Endodermal cell (in vitro differentiated cells): Measurements from ENCODE around the gene PVALB. TPM values are rescaled to one million over a fixed set of nuclear protein-coding genes. Genes with fewer than 3 reads are reported as not detected.

Source experiments
- DNase-seq: peaks from one replicate; pipeline ENCODE4 v3.0.0-alpha.2; 2017
- H3K27ac ChIP-seq: 2 replicates; pipeline ENCODE4 v1.5.1; 2013; ENCODE audit warnings: mild to moderate bottlenecking, low read depth, low read length, moderate library complexity
- H3K27me3 ChIP-seq: 2 replicates; pipeline ENCODE4 v1.6.1; 2013; ENCODE audit warnings: mild to moderate bottlenecking, low read length, moderate library complexity; ENCODE audit not compliant: insufficient read depth, control insufficient read depth, poor library complexity, severe bottlenecking
- H3K36me3 ChIP-seq: 2 replicates; pipeline ENCODE4 v1.7.0; 2013; ENCODE audit warnings: mild to moderate bottlenecking, low read length, moderate library complexity; ENCODE audit not compliant: control insufficient read depth, insufficient read depth
- H3K4me1 ChIP-seq: one replicate; pipeline ENCODE4 v1.7.0; 2013; ENCODE audit warnings: low read length; ENCODE audit not compliant: control insufficient read depth, insufficient read depth
- H3K4me3 ChIP-seq: 2 replicates; pipeline ENCODE4 v1.5.1; 2013; ENCODE audit warnings: mild to moderate bottlenecking, low read length, moderate library complexity
- H3K9ac ChIP-seq: 2 replicates; pipeline ENCODE4 v1.6.1; 2013; ENCODE audit warnings: mild to moderate bottlenecking, low read length, moderate library complexity; ENCODE audit not compliant: poor library complexity, severe bottlenecking; ENCODE audit errors: extremely low read depth
- H3K9me3 ChIP-seq: 2 replicates; pipeline ENCODE4 v1.6.1; 2013; ENCODE audit warnings: mild to moderate bottlenecking, low read length, moderate library complexity; ENCODE audit not compliant: control insufficient read depth
- H3K27ac Mint-ChIP-seq: 2 replicates; pipeline ENCODE4 v1.8.0; 2020; ENCODE audit warnings: mixed read lengths
- H3K27me3 Mint-ChIP-seq: 2 replicates; pipeline ENCODE4 v1.8.0; 2021; ENCODE audit warnings: mild to moderate bottlenecking, mixed read lengths; ENCODE audit not compliant: insufficient read depth
- H3K36me3 Mint-ChIP-seq: 2 replicates; pipeline ENCODE4 v1.8.0; 2020; ENCODE audit warnings: low read depth, mixed read lengths
- H3K4me1 Mint-ChIP-seq: 2 replicates; pipeline ENCODE4 v1.8.0; 2020; ENCODE audit warnings: mixed read lengths
- H3K4me3 Mint-ChIP-seq: 2 replicates; pipeline ENCODE4 v1.8.0; 2020; ENCODE audit warnings: mild to moderate bottlenecking, moderate library complexity, mixed read lengths
- H3K9me3 Mint-ChIP-seq: 2 replicates; pipeline ENCODE4 v1.8.0; 2020; ENCODE audit warnings: mild to moderate bottlenecking, mixed read lengths
- WGBS, 2 experiments: methylation state at CpG; one replicate each; pipeline versions ENCODE4 v1.1.5 to v1.1.7; 2013; ENCODE audit warnings: missing lambda C conversion rate in 2 of 2, mixed read lengths in 1 of 2; ENCODE audit not compliant: insufficient coverage in 1 of 2, insufficient read length in 1 of 2; 5-methylcytosine and 5-hydroxymethylcytosine counted together
- total RNA-seq, 2 donors: library from RNA; stranded (reverse); fragmentation: NEBNext Ultra II Directional in 1 of 2; extraction: Animal tissue kit (Norgen Biotek cat#: 25700) in 1 of 2; gene quantifications; 2 replicates in 1 of 2; 3 replicates in 1 of 2; pipeline ENCODE4 v1.2.1, GENCODE V29; 2021
- TF ChIP-seq, protein P1 (sequence below): fragments of 200-600 bp; sonication (generic); conservative IDR thresholded peaks from 2 replicates; pipeline ENCODE4 v1.5.0; 2021; ENCODE audit warnings: antibody characterized with exemption, mild to moderate bottlenecking

PVALB gene
- total RNA-seq, 2 donors from 2014 or later = not detected

- Histone ChIP-seq H3K9me3 (no peaks in the 10 kb centered on the region), H3K27ac (no peak overlapping the region), H3K36me3 (no peaks in the 10 kb centered on the region), H3K9ac (no peak overlapping the region), H3K27me3 (peaks cover 17% of the 10 kb centered on the region), H3K4me3 (no peak overlapping the region), H3K4me1 (no peaks in the 10 kb centered on the region)
- Mint-ChIP-seq H3K36me3 (no peaks in the 10 kb centered on the region), H3K4me3 (no peak overlapping the region), H3K27ac (no peak overlapping the region), H3K9me3 (no peaks in the 10 kb centered on the region), H3K4me1 (peaks cover 12% of the 10 kb centered on the region), H3K27me3 (peaks cover 9% of the 10 kb centered on the region)
- no peak for DNase-seq
- TF ChIP-seq, protein P1, sequence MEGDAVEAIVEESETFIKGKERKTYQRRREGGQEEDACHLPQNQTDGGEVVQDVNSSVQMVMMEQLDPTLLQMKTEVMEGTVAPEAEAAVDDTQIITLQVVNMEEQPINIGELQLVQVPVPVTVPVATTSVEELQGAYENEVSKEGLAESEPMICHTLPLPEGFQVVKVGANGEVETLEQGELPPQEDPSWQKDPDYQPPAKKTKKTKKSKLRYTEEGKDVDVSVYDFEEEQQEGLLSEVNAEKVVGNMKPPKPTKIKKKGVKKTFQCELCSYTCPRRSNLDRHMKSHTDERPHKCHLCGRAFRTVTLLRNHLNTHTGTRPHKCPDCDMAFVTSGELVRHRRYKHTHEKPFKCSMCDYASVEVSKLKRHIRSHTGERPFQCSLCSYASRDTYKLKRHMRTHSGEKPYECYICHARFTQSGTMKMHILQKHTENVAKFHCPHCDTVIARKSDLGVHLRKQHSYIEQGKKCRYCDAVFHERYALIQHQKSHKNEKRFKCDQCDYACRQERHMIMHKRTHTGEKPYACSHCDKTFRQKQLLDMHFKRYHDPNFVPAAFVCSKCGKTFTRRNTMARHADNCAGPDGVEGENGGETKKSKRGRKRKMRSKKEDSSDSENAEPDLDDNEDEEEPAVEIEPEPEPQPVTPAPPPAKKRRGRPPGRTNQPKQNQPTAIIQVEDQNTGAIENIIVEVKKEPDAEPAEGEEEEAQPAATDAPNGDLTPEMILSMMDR = no peak
- WGBS, 2 experiments = 92 to 100% methylated on average over 1 of the region's 1 CpG
Observed at GRCh38 chr22:36808721-36809344, 8.0 kb downstream of the PVALB start.

GRCh38 chr22:36807627-36808026 is 9.2 kb downstream of the PVALB start:
- Mint-ChIP-seq H3K4me3 (no peak overlapping the region), H3K27me3 (peaks cover 5% of the 10 kb centered on the region), H3K9me3 (no peaks in the 10 kb centered on the region), H3K27ac (no peak overlapping the region), H3K4me1 (peaks cover 12% of the 10 kb centered on the region), H3K36me3 (no peaks in the 10 kb centered on the region)
- Histone ChIP-seq H3K4me1 (no peaks in the 10 kb centered on the region), H3K9ac (no peak overlapping the region), H3K36me3 (no peaks in the 10 kb centered on the region), H3K27me3 (peaks cover 11% of the 10 kb centered on the region), H3K9me3 (no peaks in the 10 kb centered on the region), H3K4me3 (no peak overlapping the region), H3K27ac (no peak overlapping the region)
- TF ChIP-seq, protein P1 = no peak
- no peak for DNase-seq
- 79 to 80% methylated on average over 6 to 7 of the region's 7 CpGs for WGBS, 2 experiments

- H3K27ac Mint-ChIP-seq = no peak overlapping the region
Observed at GRCh38 chr22:36806835-36807234, 10.0 kb downstream of the PVALB start.

More at GRCh38 chr22:36806835-36807234, 10.0 kb downstream of the PVALB start:
- Histone ChIP-seq H3K36me3 (no peaks in the 10 kb centered on the region), H3K27ac (no peak overlapping the region), H3K27me3 (peaks cover 10% of the 10 kb centered on the region), H3K4me3 (no peak overlapping the region), H3K9ac (no peak overlapping the region), H3K4me1 (no peaks in the 10 kb centered on the region), H3K9me3 (no peaks in the 10 kb centered on the region)
- DNase-seq = no peak
- Mint-ChIP-seq H3K9me3 (no peaks in the 10 kb centered on the region), H3K4me1 (peaks cover 12% of the 10 kb centered on the region), H3K36me3 (no peaks in the 10 kb centered on the region), H3K27me3 (peaks cover 6% of the 10 kb centered on the region), H3K4me3 (no peak overlapping the region)
- TF ChIP-seq, protein P1 = no peak
- WGBS, 2 experiments = 81 to 83% methylated on average over 3 to 6 of the region's 6 CpGs
